ENCODE measurements around the gene SLFN13. TPM values are rescaled to one million over a fixed set of nuclear protein-coding genes. Genes with fewer than 3 reads are reported as not detected.

SLFN13 gene
- total and polyA plus RNA-seq, 8 donors: 23.0 to 38.2 (median 28.2) TPM

GRCh38 chr17:35491417-35491816, 42.9 kb upstream of the SLFN13 start:
- Histone ChIP-seq H3K27ac (no peak overlapping the region), H3K36me3 (no peaks in the 10 kb centered on the region), H3K4me3 (no peak overlapping the region), H3K9me3 (no peaks in the 10 kb centered on the region), H3K27me3 (peaks cover 49 to 90% of the 10 kb centered on the region in 2 donors), H3K4me1 (peaks cover 0 to 25% of the 10 kb centered on the region in 2 donors)
- TF ChIP-seq, protein P1, sequence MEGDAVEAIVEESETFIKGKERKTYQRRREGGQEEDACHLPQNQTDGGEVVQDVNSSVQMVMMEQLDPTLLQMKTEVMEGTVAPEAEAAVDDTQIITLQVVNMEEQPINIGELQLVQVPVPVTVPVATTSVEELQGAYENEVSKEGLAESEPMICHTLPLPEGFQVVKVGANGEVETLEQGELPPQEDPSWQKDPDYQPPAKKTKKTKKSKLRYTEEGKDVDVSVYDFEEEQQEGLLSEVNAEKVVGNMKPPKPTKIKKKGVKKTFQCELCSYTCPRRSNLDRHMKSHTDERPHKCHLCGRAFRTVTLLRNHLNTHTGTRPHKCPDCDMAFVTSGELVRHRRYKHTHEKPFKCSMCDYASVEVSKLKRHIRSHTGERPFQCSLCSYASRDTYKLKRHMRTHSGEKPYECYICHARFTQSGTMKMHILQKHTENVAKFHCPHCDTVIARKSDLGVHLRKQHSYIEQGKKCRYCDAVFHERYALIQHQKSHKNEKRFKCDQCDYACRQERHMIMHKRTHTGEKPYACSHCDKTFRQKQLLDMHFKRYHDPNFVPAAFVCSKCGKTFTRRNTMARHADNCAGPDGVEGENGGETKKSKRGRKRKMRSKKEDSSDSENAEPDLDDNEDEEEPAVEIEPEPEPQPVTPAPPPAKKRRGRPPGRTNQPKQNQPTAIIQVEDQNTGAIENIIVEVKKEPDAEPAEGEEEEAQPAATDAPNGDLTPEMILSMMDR (IDR thresholded peaks at IDR 0.05): no peak
- intact Hi-C loops (cut with DNase I): no loop called here
- no peak for ATAC-seq
- DNase-seq: no peak

DNA sequence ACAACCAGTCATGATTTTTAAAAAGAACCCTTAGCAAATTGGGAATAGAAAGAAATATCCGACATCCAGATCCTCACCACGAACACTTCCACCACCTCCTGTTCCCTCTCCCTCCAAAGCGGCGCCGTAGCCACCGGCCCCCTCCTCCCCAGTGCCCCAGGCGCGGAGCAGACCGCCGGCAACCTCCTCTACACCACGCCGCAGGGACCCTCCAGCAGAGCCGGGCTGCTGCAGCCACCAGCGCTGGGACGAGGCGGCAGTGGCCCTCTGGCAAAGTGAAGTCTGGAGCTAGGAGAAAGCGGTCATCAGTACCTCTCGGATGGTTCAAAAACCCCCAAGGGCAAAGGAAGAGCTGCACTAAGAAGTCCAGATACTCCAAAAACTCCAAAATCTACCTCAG, 41.4 kb upstream of the SLFN13 start:
- no peaks in the 10 kb centered on the region for H3K9me3 ChIP-seq
- H3K4me3 ChIP-seq: no peak overlapping the region
- peaks cover 0 to 25% of the 10 kb centered on the region in 2 donors for H3K4me1 ChIP-seq
- peaks cover 42 to 81% of the 10 kb centered on the region in 2 donors for H3K27me3 ChIP-seq
- intact Hi-C loops (cut with DNase I): no loop called here
- ATAC-seq (no peak), DNase-seq (peak in 1 of 4 donors; percentile 66)
- no peaks in the 10 kb centered on the region for H3K36me3 ChIP-seq
- H3K27ac ChIP-seq: no peak overlapping the region
- TF ChIP-seq, protein P1 (IDR thresholded peaks at IDR 0.05): no peak

GRCh38 chr17:35488991-35489390, 40.4 kb upstream of the SLFN13 start:
- H3K4me1 ChIP-seq: peaks cover 0 to 25% of the 10 kb centered on the region in 2 donors
- TF ChIP-seq, protein P1 (IDR thresholded peaks at IDR 0.05): no peak
- peaks cover 37 to 71% of the 10 kb centered on the region in 2 donors for H3K27me3 ChIP-seq
- no peak overlapping the region for H3K4me3 ChIP-seq
- no peaks in the 10 kb centered on the region for H3K9me3 ChIP-seq
- intact Hi-C loops (cut with DNase I): no loop called here
- no peaks in the 10 kb centered on the region for H3K36me3 ChIP-seq
- ATAC-seq: no peak
- no peak for DNase-seq
- no peak overlapping the region for H3K27ac ChIP-seq

- intact Hi-C loops (cut with DNase I): no loop called here
- ATAC-seq (peak; percentile 82), DNase-seq (peak; percentile 72 to 90 (median 78))
- Histone ChIP-seq H3K9me3 (peaks cover 0 to 9% of the 10 kb centered on the region in 2 donors), H3K4me3 (peak overlapping the region; percentile 47 to 52), H3K36me3 (no peaks in the 10 kb centered on the region), H3K4me1 (peaks cover 0 to 25% of the 10 kb centered on the region in 2 donors), H3K27ac (peak overlapping the region; percentile 39 to 79), H3K27me3 (peaks cover 25 to 53% of the 10 kb centered on the region in 2 donors)
- TF ChIP-seq, protein P1 (IDR thresholded peaks at IDR 0.05): no peak
Observed at GRCh38 chr17:35486920-35487732, 38.6 kb upstream of the SLFN13 start.

- TF ChIP-seq, protein P1 (IDR thresholded peaks at IDR 0.05): no peak
- DNase-seq (no peak), ATAC-seq (no peak)
Observed at GRCh38 chr17:35479271-35479670, 30.7 kb upstream of the SLFN13 start.

More at GRCh38 chr17:35479271-35479670, 30.7 kb upstream of the SLFN13 start:
- no peaks in the 10 kb centered on the region for H3K4me1 ChIP-seq
- no peak overlapping the region for H3K27ac ChIP-seq
- intact Hi-C loops (cut with DNase I): no loop called here
- no peak overlapping the region for H3K4me3 ChIP-seq
- no peaks in the 10 kb centered on the region for H3K27me3 ChIP-seq
- peaks cover 0 to 9% of the 10 kb centered on the region in 2 donors for H3K9me3 ChIP-seq
- no peaks in the 10 kb centered on the region for H3K36me3 ChIP-seq

Data from left lung (tissue), 10 donors.